Measurements from ENCODE around the gene TFAP2D.

The TFAP2D gene

GRCh38 chr6:50720623-50721022 lies 7.3 kb downstream of the TFAP2D start:
- DNase-seq (ENCODE audit: low read depth in 2 of 2), result no peak

GRCh38 chr6:50721978-50722377 lies 8.7 kb downstream of the TFAP2D start:
- no peak for DNase-seq (ENCODE audit: low read depth in 2 of 2)

GRCh38 chr6:50722829-50723554 lies 9.7 kb downstream of the TFAP2D start:
- DNase-seq (ENCODE audit: low read depth in 2 of 2), result no peak

GRCh38 chr6:50724381-50725124 lies 11.2 kb downstream of the TFAP2D start:
- no peak for DNase-seq (ENCODE audit: low read depth in 2 of 2)

GRCh38 chr6:50734488-50734887 lies 21.2 kb downstream of the TFAP2D start:
- DNase-seq (ENCODE audit: low read depth in 2 of 2), result no peak

DNA sequence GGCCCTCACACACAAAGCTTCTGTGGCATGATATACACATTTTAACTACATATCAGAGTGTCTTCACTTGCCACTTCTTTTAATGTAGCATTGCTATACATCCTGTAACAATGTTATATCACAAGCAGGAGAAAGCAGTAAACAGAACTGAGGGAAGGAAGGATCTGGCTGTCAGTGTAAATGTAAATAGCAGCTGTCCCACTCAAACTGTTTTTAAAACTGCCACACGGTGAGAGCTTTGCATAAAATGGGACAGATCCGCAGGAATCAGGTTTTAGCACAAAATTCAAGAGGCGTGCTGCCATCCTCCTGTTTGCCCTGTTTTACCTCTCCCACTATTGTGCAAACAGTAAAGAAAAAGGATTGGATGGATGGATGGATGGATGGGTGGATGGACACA lies 28.8 kb downstream of the TFAP2D start:
- no peak for DNase-seq (ENCODE audit: low read depth in 2 of 2)

GRCh38 chr6:50744976-50745375 lies 31.6 kb downstream of the TFAP2D start:
- DNase-seq (ENCODE audit: low read depth in 2 of 2), result no peak

DNA sequence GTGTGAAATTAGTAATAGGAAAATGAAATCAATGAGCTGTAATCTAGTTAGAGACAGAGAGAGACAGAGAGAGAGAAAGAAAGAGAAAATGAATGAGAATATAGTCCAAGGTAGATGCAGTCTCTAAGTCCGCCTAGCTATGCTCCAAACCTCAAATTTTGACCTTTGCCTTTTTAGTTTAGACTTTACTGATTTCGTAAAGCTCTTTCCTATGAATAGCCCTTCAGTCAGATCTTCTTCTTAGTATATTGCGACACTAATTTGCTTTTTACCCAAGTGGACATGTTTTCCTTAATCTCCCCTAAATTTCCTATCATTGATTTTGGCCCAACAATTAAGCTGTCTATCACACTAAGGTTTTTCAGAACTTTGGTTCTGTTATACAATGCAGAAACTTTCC lies 49.5 kb downstream of the TFAP2D start:
- no peak for DNase-seq (ENCODE audit: low read depth in 2 of 2)

GRCh38 chr6:50778696-50779095 lies 65.4 kb downstream of the TFAP2D start:
- no peak for DNase-seq (ENCODE audit: low read depth in 2 of 2)

DNA sequence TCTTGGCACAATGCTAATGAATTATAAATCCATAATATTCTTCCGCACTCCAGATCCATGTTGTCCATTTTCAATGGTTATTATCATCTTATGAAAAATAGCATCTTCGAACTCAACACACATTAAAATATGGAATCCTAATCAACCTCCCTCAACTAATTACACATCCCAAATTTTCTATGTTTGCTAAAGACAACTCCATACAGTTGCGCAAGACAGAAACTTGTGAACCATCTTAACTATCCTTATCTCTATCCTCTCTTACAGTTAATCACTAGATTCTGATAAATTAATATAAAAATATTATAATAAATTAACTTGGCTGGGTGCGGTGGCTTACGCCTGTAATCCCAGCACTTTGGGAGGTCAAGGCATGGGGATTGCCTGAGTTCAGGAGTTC lies 67.1 kb downstream of the TFAP2D start:
- no peak for DNase-seq (ENCODE audit: low read depth in 2 of 2)

- no peak for DNase-seq (ENCODE audit: low read depth in 2 of 2)
These were observed 72.6 kb downstream of the TFAP2D start for GRCh38 chr6:50785921-50786320.

DNA sequence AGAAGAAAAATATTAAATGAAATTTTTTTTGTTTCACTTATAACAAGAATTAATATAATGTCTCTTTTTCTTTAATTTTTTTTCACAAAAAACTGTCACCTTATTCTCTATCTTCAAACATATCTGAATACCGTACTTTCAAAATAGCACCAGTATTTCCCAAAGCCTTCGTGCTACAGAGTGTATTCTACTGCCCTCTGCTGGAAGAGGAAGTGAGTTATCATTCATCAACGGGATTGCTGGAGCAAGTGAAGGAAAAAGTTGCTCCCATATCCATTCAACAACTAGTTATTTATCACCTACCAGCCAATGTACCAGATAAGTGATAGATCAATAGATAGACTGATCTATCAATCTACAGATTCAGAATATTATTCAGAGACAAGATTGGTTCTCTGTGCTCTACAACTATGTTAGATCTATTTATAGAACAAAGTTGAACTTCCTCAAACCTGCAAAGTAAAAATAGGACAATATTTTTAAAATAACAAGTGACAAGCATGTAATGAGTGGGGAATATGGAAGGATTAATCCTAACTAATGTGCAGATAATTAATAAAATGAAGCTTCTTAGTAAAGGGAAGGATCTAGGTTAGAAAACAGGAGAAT lies 78.7 kb downstream of the TFAP2D start:
- no peak for DNase-seq (ENCODE audit: low read depth in 2 of 2)

DNA sequence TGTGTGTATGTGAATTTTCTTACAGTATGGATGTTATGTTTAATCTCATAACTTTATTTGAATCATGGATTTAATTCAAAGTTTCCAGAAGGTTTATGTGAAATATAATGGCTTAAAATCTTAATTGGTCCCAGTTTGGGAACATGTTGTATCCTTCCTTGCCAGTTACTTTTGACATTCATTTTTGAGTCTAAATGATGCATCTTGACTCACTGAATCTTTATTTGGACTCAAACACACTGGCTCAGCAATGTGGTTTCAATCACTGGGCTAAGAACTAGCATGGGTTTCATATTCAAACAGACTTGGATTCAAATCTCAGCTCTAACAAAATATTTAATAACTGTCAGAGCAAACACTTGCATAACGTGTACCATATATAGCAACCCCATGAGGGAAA lies 79.4 kb downstream of the TFAP2D start:
- DNase-seq (ENCODE audit: low read depth in 2 of 2), result no peak

- no peak for DNase-seq (ENCODE audit: low read depth in 2 of 2)
These were observed 82.2 kb downstream of the TFAP2D start for GRCh38 chr6:50795574-50795973.

- DNase-seq (ENCODE audit: low read depth in 2 of 2), result no peak
These were observed 91.0 kb downstream of the TFAP2D start for GRCh38 chr6:50804283-50804682.

GRCh38 chr6:50807035-50807434 lies 93.7 kb downstream of the TFAP2D start:
- DNase-seq (ENCODE audit: low read depth in 2 of 2), result no peak

DNA sequence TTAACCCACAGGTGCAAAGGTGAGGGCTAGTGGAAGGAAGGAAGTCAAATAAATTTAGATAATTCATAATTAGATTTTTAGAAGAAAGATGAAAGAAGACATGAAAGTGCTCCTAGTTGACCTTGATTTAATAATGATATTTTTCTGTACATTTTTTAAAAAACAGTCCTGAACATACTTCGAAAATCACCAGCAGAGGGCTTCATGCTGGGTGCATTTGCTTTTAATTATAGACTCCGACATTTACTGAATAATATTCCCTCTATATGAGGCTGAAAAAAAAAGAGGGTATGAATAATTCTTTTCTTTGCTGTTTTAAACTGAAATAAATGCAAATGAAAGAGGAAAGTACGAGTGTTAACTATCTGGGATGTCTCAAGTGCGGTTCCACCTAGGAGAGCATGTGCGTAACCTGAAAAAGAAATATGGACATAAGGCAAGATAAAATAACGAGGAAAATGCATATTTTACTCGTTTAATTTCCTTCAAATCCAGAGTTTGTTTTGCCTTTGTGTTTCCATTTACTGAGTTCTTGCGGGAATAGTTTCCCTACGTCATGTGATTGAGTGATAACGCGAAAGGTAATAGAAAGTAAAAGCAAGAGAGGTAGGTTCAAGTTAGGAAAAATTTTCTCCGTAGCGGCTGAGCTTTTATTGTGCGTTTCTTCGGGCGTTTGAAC lies 102.2 kb downstream of the TFAP2D start:
- DNase-seq (ENCODE audit: low read depth in 2 of 2), result no peak

GRCh38 chr6:50816115-50816675 lies 102.9 kb downstream of the TFAP2D start:
- DNase-seq (ENCODE audit: low read depth in 2 of 2), result peak; percentile 36 to 49

DNA sequence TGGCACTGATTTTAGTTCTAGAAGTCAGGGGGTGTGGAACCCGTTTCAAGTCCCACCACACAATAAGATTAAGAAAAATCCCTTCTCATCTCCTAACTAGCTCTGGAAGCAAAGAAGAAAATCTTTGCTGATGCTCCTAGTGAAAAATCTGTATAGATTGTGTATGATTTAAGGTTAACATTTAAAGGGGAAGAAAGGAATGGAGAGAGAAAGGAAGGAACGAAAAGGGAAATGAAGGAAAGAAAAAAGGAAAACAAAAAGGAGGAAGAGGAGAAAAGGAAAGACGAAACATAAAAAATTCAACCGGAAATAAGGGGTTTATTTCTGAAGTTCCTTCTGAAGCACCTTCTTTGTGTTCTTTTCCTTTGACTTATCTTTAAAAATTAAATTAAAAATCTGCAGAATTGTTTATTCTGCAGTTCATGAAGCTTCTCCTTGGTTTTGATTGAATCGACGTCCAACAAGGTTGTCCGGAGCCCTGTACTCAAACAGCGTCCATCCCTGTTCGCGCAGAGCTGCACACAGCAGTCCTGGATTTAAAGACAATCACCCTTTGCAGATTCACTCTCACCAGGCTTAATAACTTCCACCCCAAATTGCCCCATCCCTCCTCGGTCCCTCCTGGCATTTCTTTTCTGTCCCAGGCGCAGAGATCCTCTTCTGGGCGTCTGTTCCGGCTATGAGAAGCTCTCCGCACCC lies 103.8 kb downstream of the TFAP2D start:
- DNase-seq (ENCODE audit: low read depth in 2 of 2), result no peak

DNA sequence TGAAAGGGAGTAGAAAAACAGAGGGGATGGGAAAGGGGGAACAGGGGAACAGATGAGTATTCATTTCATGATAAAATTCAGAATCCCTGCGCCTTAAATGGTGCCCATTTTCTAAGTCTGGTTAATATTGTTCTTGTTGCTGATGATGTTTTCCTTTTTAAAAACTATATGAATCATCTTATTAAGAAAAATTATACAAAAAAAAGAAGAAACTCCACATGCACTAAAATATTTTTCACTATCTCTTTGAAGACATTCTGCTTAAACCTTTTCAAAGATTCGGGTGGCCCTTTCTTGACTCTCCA lies 104.3 kb downstream of the TFAP2D start:
- DNase-seq (ENCODE audit: low read depth in 2 of 2), result no peak

DNA sequence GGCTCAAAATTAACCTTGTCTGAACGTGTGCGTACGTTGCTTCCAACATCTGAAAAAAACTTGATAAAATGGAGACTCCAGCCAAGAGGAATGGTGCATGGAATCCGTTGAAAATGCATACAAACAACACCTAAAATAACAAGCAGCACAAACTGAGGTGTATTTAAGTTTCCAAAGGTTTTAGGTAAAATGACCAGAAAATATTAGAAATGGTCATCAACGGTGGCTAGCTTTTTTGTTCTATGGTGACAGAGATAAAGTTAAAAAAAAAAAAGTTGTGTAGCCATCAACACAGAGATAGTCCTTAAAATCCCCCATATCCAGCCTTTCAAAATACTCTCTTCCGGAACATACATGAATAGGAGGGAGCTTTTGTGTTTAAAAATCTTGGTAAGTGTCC lies 104.7 kb downstream of the TFAP2D start:
- no peak for DNase-seq (ENCODE audit: low read depth in 2 of 2)

DNA sequence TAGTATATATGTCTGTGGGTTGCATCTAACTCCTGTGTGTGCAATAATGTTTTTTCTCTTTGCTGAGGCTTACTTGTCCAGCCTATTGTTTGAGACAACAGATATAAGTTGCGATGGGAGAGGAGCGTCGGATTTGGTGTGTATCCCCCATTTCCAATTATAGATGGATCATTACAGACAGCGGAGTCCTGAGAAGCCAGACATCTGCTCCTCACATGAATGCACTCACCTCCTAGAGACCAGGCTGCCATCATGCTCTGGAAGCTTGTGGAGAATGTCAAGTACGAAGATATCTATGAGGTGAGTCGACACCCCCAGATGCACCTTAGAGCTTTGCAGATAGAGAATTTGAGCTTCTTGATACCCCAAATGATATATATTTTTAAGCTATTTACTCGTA lies 105.3 kb downstream of the TFAP2D start, which contains the start of gene TFAP2B:
Gene TFAP2B (plus strand): TSS at position 199 of the 400 bp plus-strand sequence. CDS start 21 bp downstream, at position 220.
- DNase-seq (ENCODE audit: low read depth in 2 of 2), result no peak
